HG03175 (cell line): ENCODE measurements around the gene UROD.
"Not testable (repeated sequence)": the region's sequence is repeated elsewhere in the genome, so short reads cannot be mapped to it uniquely, and the experiment has no call there.

ENCODE experiments used
- ATAC-seq: cut with Tn5 transposase; IDR thresholded peaks from one replicate; pipeline ENCODE4 v1.9.1; 2021; ENCODE audit warnings: mild to moderate bottlenecking, moderate library complexity; ENCODE audit not compliant: unreplicated experiment

Gene UROD

DNA sequence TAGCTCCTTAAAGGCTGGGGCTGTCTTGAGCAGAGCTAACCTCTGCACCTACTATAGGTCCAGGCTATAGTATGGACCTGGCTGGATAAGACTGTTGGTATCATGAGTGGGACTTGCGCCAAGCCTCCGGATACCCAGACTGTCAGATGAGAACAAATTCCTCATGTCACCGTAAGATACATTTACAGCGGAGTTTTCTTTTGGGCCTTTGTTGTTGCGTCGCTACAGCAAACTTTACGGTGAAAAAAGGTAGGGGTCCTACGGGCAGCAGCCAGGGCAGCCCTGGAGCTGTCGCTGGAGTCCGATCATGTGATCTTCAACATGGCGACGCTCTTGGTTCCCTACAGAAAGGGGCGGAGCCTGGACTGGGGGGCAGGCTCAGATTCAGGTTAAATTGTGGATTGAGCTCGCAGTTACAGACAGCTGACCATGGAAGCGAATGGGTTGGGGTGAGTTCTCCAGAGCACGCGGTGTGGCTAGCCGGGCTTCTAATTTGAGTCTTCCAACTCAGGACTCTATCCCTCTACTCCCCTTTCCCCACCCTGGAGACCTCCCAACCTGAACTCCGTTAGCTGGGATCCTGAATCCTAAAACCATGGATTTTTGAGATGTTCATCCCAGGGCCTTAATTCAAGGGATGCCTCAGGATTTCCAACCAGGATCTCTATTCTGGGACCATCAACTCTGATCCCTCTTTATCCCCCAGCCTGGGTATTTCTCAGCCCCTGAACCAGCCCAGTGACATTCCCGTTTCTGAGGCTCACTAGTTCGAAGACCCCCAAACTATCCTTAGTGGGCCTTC lies at the start of gene UROD:
TSS of gene UROD (plus strand) at position 418 of the 802 bp plus-strand sequence. CDS start at position 430, 12 bp downstream.
- peak; percentile 68 for ATAC-seq

DNA sequence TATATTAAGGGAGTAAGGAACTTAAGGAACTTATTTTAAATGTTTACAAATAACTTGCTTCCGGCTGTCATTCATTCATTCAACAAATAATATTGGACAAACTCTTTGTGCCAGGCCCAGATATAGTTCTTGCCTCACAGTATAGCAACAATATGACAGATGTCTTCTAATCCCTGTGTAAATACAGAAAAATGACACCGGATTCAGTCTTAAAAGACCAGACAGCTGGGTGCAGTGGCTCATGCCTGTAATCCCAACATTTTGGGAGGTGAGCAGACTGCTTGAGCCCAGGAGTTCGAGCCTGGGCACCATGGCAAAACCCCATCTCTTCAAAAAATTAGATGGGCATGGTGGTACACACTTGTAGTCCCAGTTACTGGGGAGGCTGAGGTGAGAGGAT lies 49.3 kb upstream of the UROD start:
- no peak for ATAC-seq

DNA sequence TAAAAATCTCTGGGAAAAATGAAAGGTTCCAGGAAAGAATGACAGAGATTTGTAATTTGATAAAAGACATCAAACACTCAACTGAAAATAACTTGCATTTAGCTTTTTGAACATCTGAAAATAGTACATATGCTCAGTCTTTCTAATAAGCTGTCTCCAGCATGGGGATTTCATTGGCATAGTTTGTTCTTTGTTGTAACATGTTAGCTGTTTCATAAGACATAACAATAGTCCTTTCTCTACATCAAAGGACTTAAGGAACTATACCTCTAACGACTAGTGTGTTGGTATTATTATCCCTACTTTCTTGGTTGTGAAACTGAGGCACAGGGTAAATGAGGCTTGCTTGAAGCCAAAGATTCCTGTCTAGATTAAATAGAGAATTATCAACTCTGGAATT lies 47.7 kb upstream of the UROD start:
- no peak for ATAC-seq

DNA sequence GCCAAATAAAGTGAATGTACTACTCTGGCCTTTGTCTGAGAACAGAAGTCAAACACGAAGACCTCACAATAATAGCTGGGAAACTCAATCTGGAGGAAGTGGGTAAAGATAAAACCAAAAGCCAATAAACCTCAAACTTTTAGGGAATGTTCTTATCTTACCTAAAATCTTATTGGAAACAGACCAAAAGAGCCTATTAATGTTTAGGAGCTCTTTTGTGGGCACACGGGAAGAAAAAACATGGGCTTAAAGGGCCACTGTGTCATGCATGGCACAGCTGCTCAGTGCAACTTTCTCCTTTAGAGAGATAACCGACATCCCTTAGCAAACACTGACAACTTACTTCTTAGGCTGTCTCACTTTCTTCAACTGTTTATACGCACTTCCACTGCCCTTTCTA lies 41.7 kb upstream of the UROD start:
- no peak for ATAC-seq

DNA sequence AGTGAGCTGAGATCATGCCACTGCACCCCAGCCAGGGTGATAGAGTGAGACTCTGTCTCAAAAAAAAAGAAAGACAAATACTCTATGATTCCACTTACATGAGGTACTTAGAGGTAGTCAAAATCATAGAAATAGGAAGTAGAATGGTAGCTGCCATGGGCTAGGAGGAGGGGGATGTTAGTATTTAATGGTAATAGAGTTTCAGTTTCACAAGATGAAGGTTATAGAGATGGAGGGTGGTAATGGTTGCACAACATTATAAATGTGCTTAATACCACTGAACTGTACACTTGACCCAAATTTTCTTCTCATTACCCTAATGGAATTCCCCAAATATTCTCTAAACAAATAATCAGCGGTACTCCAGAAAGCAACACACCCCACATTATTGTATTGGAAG lies 38.4 kb upstream of the UROD start:
- ATAC-seq: no peak

DNA sequence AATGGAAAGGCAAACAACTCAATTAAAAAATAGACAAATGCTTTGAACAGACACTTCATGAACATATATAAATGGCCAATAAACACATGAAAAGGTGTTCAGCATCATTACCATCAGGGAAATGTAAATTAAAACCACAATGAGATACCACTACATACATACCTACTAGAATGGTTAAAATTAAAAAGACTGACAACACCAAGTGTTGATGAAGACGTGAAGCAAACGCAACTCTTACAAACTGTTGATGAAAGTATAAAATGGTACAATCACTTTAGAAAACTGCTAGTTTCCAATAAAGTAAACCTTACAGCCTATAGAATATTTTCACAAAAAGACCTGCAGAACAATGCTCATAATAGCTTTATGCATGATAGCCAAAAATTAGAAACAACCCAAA lies 35.8 kb upstream of the UROD start:
- ATAC-seq: no peak

DNA sequence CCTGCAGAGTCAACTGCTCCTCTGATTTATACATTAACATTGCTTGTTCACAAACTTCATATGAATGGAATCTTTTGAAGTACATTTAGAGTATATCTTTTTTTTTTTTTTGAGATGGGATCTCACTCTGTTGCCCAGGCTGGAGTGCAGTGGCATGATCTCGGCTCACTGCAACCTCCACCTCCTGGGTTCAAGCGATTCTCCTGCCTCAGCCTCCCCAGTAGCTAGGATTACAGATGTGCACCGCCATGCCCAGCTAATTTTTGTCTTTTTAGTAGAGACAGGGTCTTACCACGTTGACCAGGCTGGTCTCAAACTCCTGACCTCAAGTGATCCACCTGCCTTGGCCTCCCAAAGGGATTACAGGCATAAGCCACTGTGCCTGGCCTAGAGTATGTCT lies 34.7 kb upstream of the UROD start:
- ATAC-seq: not testable (repeated sequence)

DNA sequence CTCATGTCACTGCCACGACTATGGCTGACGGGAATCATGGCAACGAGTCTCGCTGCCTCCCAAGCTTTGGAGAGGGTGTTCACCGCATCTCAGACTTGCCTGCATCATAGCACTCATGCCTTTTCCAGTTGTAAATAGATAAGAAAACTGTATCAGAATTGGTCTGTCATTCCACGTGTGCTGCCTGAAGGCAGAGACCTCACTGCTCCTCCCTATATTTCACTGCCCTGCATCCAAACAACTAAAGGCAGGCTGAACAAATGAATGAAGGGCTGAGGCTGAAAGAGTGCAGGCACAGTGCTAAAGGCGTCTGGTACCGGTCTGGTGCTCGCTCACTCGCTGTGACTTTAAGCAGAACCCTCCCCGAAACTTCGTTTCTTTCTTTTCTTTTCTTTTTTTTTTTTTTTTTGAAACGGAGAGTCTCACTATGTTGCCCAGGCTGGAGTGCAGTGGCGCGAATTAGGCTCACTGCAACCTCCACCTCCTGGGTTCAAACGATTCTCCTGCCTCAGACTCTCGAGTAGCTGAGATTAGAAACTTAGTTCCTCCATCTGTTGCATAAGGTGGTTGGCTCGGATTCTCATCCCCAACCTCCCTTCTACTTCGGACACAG lies 26.2 kb upstream of the UROD start:
- ATAC-seq: peak; percentile 40

DNA sequence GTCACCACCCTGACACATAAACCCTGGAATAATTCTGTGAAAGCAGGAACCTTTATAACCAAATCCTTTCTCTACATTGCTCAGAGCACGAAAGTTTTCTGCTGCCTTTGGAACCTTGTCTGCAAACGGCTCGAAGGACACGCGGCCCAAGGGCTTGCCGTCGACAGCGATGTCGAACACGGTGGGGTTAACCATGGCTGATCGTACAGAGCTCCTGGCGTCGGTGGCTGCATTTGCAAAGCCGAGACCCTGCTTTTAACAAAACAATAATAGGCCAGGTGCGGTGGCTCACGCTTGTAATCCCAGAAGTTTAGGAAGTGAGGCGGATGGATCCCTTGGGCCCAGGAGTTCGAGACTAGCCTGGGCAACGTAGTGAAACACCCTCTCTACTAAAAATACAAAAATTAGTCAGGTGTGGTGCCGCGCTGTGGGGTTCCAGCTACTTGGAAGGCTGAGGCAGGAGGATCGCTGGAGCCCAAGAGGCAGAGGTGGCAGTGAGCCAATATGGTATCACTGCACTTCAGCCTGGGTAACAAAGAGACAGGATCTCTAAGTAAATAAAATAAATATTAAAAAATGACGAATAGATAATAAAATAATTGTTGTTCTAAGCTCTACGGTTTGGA lies 23.4 kb upstream of the UROD start:
- no peak for ATAC-seq

DNA sequence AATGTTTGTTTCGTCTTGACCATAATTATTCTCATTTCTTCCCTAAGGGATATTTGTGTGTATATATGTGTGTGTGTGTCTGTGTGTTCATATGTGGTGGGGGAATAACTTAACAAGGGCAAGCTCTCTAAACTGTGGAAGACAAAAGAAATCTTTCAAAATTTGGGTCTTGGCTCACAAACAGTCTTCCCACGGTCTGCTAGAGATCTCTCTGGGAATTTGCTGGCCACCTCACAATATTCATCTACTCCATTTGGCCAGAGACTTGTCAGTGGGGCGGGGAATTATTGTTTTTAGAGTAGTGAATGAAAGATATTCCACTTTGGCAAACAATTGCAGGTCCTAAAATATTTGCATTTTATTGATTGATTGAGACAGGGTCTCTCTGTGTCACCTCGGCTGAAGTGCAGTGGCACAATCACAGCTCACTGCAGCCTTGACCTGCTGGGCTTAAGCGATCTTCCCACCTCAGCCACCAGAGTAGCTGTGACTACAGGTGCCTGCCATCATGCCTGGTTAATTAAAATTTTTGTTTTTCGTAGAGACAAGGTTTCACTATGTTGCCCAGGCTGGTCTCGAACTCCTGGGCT lies 17.6 kb upstream of the UROD start:
- ATAC-seq: no peak

DNA sequence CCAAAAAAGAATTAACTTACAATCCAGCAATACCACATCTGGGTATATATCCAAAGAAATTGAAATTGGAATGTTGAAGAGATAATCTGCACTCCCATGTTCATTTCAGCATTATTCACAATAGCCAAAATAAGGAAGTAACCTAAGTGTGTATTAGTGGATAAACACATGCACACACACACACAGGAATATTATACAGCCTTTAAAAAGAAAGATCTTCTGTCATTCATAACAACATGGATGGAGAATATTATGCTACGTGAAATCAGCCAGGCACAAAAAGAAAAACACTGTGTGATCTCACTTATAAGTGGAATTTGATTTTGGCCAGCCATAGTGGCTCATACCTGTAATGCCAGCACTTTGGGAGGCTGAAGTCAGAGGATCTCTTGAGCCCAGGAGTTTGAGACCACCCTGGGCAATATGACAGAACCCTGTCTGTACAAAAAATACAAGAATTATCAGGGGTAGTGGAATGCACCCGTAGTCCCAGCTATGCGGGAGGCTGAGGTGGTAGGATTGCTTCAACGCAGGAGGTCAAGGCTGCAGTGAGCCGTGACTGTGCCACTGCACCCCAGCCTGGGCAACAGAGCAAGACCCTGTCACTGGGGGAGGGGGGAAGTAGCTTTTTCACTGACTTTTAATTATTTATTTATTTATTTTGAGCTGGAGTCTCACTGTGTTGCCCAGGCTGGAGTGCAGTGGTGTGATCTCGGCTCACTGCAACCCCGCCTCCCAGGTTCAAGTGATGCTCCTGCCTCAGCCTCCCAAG lies 16.4 kb upstream of the UROD start:
- no peak for ATAC-seq

DNA sequence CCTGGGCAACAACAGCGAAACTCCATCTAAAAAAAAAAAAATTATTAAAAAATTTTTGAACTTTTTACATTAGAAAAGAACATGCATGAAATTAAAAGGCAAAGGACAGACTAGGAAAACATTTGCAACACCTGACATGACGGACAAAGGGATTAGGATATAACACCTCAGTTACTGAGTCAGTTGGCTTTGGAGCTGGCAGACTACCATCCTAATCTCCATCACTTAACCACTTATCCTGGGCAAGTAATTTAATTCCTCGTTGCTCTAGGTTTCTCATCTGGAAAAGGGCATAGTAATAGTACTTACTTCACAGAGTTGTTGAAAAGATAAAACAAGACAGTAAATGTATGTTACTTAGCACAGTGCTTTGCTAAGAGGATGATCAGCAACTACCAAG lies 12.8 kb upstream of the UROD start:
- no peak for ATAC-seq

DNA sequence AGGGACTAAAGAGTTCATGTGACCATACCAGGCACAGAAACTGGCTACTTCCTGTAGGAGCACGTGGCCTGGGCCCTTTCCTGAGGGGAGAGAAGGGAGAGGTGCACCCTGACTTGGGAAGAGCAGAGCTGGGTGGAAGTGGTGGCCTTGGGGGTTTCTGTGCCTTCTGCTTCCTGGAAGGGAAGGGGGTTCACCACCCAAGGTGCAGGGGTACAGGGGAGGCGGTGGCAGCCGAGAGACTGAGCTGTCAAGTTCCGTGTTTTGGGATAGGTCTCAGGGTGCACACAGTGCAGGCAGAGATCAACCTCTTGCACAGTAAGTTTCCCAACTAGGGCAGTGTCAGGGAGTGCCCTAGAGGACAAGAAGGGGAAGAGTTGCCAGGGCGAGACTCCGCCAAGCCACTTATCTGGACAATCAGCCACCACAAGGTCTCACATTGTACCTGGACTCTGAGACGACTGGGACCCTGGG lies 11.0 kb upstream of the UROD start:
- no peak for ATAC-seq

DNA sequence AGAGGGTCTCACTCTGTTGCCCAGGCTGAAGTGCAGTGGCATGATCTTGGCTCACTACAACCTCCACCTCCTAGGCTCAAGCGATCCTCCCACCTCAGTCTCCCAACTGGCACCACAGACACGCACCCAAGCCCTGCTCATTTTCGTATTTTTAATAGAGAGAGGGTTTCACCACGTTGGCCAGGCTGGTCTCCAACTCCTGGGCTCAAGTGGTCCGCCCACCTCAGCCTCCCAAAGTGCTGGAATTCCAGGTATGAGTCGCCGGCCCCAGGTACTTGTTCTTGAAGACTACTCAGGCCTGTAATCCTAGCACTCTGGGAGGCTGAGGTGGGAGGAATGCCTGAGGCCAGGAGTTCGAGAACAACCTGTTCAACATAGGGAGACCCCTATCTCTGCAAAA lies 10.5 kb upstream of the UROD start:
- not testable (repeated sequence) for ATAC-seq

DNA sequence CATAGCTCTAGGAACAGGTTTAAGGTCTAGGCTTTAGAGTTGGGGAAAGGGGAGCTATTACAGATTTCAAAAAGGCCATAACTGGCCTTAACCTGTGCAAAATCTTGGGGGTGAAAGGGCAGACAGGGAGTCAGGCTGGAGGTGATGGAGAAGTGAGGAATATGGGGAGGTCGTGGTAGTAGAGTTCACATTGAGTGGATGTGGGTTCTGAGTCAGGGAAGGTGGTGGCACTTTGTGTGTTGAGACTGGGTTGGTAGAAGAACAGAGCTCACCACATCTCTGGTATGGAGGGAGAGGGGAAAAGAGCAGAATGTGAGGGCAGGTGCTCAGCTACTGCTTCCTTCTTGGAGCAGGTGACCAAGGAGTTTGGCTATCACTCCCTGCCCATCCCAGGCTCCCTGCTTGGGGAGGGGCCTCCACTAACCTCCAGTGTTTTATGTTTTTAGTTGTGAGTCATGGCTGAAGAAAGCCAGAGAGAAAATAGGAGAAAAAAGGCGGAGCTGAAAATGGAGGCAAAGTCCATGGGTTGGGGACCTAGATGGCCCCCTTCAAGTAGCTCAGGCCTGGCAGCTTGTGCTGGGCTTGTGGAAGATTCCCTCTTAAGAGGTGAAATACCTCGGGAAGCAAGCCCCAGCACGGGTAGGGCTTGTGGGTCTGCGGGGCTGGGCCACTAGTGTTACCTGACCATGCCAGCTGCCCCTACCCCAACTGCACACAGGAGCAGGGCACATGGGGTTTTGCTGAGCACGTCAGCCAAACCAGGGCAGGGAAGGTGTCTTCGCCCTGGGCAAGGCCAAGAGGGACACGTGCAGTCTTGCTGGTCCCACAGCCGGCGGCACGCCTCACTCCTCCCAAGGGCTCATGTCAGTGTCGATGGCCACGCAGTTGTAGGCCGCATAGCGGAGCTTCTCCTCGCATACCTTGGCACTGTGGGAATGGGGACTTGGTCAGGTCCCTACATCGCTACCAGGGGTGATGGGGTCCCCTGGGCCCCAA lies 9.1 kb upstream of the UROD start:
- ATAC-seq: no peak

DNA sequence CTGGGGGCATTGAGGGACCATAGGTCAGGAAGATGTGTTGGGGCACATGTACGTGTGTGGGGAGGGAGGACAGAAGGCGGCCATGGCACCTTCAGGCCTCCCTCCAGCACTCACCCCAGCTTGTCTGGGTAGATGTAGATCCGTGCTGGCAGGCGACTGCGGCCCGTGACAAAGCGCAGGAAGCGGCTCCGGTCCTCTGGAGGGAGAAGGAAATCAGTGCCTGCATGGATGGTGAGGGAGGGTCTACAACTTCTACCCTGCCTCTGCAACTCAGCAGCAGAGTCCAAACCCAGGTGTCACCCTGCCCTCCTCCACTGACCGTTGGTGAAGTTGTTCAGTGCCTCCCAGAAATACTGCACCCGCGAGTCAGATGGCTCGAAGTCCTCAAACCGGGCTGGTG lies 8.3 kb upstream of the UROD start:
- no peak for ATAC-seq

DNA sequence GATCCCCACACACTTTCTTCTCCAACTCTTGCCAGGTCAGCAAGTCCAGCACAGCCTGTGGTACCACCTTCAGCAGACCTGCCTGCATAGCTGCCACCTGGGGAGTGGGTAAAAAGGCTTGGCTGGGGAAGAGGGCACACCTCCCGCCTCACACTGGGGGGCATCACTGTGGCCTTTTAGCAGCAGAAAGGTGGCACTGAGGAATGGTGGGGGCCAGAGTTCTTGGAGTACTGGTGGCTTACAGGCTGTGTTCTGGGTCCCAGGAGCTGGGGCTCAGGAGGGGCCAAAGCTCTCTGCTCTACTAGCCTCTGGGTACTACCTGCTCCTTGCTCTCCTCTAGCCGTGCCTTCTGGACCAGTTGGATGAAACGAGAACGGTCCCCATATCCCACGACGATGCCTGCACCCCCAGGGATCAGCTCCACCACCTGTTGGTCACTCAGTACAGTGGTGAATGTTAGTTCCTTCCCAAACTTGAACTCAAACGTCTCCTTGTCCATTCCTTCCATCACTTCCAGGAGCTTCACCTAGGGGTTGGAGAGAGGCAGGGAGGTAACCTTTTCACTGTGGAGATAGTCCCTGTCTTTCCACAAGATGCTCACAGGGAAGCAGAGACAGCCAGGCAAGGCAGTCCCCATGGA lies 7.7 kb upstream of the UROD start:
- ATAC-seq: no peak

DNA sequence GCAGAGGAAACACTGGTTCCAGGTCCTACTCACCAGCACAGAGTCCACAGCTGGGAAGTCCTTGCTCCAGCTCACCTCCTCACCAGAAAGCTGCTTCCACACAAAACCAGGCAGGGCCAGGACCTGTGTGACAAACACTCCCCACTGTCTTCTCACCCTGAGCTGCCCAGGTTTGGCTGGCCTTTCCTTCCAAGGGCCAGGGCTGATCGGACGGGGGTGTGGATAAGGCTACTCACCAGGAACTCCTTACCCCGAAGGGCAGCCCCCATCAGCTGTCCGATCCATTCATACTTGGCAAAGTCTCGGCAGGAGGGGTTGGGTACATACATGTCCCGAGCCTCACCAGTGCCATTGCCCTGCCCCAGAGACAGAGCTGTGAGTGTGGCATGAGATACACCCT lies 6.3 kb upstream of the UROD start:
- ATAC-seq: no peak

DNA sequence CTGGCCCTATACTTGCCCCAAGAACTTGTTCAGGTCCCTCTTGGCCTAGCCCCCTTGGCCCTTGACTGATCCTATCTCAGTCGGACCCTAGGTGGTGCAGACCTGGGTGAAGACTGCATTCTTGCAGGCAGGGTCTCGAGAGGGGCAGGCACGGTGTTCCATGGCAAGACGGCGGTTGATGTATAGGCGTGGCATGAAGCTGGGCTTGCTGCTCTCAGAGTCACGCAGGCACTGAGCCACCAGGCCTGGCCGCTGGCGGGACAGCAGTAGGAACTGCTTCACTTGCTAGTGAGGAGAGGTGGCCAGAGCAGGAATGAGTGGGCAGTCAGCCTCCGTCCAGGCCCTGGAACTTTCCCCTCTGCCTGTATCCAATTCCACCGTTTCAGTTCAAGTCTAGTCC lies 4.7 kb upstream of the UROD start:
- no peak for ATAC-seq
